ACHN (cell line): ENCODE measurements around the gene POC1B.

Source experiments
- DNase-seq: peaks from one replicate; pipeline ENCODE4 v3.0.0-alpha.2; 2015
- in situ Hi-C: cut with HindIII; loops from 2 replicates; pipeline ENCODE4 v1.10.0; 2017; ENCODE audit warnings: low sequenced_read_pairs, low pct_ligation_motif_present, low pct_unique_long_range_greater_than_20kb

The POC1B gene

GRCh38 chr12:89450907-89451306, 74.9 kb downstream of the POC1B start:
- in situ Hi-C loops = loop anchor here (25.0 kb wide), 1 partner anchor 414 kb away; no protein-coding TSS in a partner anchor
- peak; percentile 32 for DNase-seq

DNA sequence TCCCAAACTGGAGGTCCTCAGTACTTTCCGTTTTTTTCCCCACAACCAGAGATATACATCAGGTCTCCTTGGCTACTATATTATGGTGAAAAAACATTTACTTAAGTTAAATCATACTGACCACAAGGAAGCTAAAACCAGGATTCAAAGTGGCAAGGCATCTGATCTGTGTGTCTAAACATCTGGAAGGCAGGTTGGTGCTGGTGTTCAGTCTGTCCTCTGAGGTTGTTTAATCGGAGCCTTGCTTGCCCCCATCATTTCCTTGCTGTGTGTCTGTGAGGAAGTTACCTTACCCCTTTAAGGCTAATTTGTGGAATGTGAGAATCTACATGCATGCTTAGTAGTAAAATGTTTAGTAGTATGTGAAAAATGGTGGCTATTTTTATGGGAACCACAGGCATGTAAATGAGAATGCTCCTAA, 76.9 kb downstream of the POC1B start:
- in situ Hi-C loops = no loop called here
- DNase-seq = no peak

DNA sequence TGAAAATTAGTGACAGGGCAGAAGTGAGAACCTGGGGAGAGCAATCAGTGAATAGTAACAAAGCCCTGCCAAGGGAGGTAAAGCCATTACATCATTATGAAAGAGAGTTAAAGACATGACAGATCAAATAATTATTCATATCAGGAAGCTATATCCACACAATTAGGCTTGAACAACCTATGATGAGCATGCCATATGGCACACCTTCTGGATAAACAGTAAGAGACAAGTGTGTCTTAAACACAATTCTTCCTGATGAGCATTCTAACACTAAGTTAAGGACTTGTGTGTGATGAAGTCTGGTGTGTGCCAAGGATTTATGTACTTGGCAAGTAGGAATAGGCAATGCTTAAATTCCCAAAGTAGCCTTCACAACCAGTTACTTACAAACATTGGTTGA, 77.3 kb downstream of the POC1B start:
- DNase-seq = no peak
- in situ Hi-C loops = no loop called here

DNA sequence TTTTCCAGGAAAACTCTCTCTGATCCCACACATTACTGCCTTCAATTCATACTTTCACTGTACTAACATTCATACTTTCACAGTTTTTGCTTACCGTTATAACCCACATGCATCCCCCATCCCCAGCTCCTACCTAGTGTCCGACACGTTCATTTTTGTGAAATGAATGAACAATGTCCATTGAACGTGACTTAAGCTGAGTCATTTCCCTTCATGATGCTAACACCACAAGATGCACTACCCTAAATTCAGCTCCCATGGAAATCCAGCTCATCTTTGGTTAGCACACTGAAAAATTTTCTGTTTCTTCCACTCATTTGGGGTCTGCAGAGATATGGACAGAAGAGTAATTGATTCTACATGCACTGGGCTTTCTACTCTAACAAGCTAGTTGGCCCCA, 85.9 kb downstream of the POC1B start:
- no peak for DNase-seq
- in situ Hi-C loops = no loop called here

DNA sequence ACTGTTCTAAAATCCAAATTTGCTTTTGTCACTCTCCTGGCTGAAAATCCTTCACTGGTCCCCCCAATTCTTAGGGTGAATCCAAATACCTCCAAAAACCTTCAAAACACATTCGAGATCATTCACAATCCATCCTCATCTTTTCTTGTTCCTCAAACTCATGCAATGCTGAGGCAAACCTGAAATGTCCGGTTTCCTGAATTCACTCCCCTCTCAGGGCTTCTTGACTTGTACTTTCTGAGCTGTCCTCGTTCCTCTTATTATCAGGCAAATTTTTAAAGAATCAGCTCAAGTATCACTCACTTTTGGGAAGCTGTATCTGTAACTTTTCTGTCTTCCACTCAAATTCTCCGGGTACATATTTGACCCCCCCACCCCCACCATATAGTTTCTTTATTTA, 88.6 kb downstream of the POC1B start:
- DNase-seq = no peak
- in situ Hi-C loops = no loop called here

GRCh38 chr12:89436062-89436461, 89.8 kb downstream of the POC1B start:
- in situ Hi-C loops = no loop called here
- no peak for DNase-seq

DNA sequence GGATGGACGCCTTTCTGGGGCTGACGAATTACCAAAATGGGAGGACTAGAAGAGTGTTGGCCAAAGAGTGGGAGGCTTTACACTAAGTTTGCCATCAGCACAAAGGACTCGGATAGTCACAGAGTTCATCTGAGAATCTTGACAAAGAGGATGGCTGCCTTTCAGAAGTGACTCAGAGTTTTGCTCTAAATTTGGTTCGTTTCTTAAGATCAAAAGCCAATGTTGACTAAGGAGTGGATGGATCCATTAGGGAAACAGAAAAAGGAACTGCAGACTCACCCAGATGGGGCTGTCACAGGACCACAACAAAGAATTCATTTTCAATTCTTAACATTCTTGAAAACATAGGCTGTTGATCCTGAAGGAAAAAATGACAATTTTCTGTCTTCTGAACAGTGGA, 92.2 kb downstream of the POC1B start:
- in situ Hi-C loops = no loop called here
- DNase-seq = no peak

DNA sequence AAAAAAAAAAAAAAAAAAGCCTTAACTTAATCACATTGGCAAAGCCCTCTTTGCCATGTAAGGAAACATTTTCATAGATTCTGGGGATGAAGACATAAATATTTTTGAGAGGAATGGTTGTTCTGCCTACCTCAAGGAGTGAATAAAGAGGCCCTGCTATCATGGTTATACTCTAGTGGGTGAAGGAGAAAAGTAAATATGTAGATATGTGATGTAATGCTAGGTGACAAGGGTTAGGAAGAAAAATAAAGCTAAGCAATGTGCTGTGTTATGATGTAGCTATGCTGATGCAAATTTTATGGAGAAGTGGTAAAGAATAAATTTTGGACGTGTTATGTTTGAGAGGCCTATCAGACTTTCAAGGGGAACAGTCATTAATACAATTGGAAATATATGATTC, 93.5 kb downstream of the POC1B start:
- in situ Hi-C loops = no loop called here
- DNase-seq = no peak

GRCh38 chr12:89429528-89429927, 96.3 kb downstream of the POC1B start:
- in situ Hi-C loops = no loop called here
- DNase-seq = no peak

- DNase-seq = no peak
Observed at GRCh38 chr12:89427508-89428156, 98.2 kb downstream of the POC1B start.

GRCh38 chr12:89424846-89425245, 101.0 kb downstream of the POC1B start:
- DNase-seq = no peak
- in situ Hi-C loops = no loop called here

More at GRCh38 chr12:89427508-89428156, 98.2 kb downstream of the POC1B start:
- in situ Hi-C loops = no loop called here

DNA sequence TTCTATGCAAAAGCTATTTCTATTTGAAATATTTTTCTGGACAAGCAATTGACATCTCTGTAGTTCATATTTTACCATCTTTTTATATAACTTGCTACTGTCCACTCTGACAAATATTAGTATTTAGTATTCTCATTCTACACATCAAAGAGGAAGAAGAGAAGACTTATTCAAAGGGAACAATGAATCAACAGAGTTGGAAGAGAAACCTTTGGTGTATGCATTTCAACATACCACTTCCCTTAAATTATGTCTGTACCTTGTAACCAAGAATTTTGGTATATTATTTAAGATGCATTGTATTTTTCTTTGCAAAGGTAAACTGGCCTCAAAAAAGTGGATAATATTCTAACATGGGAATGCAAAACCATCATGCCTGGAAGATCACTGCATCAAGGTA, 101.5 kb downstream of the POC1B start:
- in situ Hi-C loops = no loop called here

DNA sequence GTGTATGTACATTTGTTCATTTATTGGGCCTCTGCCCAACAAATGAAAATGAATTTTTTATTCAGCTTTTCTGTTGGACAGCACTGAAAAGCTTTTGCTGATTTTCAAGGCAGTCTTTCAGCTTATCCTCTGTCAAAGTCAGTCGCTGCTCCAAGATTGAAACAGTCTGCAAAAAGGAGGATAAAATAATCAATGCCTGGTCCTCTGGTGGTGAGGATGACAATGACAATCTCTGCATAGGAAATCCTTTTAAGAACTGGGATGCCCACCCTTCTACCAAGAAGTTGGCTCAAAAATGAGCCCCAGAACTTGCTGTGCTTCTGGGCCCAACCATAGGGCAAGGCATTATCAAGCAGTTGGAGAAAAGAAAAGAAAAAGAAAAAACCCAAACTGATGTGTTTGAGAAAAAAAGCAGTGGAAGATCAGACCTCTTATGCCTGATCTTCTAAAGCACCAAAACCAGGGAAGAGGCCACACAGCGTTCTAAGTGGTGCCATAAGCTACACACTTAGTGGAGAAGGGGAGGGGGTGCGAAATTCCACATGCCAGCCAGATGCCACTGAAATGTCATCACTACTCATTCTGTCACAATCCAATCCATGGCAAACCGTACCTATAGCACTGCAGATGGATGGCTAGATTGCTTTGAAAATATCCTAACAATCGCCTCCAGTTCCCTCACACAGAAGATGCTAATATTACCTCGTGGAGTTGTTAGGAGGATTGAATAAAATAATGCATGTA, 104.6 kb downstream of the POC1B start:
- in situ Hi-C loops = no loop called here
- no peak for DNase-seq

More for the DNA sequence above, 101.5 kb downstream of the POC1B start:
- DNase-seq = no peak

- in situ Hi-C loops = no loop called here
- DNase-seq = no peak
Observed at GRCh38 chr12:89418228-89418910, 107.5 kb downstream of the POC1B start.

GRCh38 chr12:89417246-89417977, 108.4 kb downstream of the POC1B start:
- no peak for DNase-seq
- in situ Hi-C loops = no loop called here

GRCh38 chr12:89416049-89416792, 109.6 kb downstream of the POC1B start:
- no peak for DNase-seq
- in situ Hi-C loops = no loop called here

DNA sequence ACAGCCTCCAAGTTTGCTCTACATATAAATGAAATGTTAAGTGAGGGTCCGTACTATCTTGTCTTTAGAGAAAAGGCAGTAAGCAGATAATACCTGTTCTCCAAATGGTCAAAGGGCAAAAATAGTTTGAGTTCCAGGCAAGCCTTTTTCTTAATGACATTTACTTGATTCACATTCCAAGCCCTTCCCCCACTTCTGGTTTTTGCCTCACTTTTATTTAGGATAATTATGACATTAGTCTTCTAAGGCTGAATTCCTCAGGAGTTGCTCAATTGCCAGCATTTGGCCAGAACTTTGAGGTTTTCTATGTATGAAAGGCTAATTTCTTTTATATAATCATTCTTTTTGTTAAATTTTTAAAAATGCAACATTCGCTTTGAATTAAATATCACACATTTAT, 111.0 kb downstream of the POC1B start:
- DNase-seq = no peak
- in situ Hi-C loops = no loop called here

- DNase-seq = no peak
- in situ Hi-C loops = no loop called here
Observed at GRCh38 chr12:89414322-89414721, 111.5 kb downstream of the POC1B start.
